GM19328 (cell line): ENCODE data around the gene DAPK2.
"Not testable (repeated sequence)": the region's sequence is repeated elsewhere in the genome, so short reads cannot be mapped to it uniquely, and the experiment has no call there.

Source experiments
- ATAC-seq: cut with Tn5 transposase; IDR thresholded peaks from one replicate; pipeline ENCODE4 v1.9.1; 2021; ENCODE audit warnings: mild to moderate bottlenecking, moderate library complexity; ENCODE audit not compliant: unreplicated experiment

DAPK2 gene

DNA sequence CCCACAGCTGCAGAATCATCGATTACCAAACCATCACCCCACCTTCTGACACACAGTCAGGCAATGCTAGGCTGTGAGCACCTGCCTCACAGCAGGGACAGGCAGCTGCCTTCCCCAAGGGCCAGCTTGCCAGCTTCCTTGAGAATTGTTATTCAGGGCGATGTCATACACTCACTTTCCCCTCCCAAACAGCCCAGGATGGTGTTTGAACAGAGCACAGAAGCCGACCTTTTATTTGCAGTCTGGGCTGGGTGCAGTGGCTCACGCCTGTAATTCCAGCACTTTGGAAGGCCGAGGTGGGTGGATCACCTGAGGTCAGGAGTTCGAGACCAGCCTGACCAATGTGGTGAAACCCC is 128.0 kb downstream of the DAPK2 start:
- ATAC-seq, result no peak

DNA sequence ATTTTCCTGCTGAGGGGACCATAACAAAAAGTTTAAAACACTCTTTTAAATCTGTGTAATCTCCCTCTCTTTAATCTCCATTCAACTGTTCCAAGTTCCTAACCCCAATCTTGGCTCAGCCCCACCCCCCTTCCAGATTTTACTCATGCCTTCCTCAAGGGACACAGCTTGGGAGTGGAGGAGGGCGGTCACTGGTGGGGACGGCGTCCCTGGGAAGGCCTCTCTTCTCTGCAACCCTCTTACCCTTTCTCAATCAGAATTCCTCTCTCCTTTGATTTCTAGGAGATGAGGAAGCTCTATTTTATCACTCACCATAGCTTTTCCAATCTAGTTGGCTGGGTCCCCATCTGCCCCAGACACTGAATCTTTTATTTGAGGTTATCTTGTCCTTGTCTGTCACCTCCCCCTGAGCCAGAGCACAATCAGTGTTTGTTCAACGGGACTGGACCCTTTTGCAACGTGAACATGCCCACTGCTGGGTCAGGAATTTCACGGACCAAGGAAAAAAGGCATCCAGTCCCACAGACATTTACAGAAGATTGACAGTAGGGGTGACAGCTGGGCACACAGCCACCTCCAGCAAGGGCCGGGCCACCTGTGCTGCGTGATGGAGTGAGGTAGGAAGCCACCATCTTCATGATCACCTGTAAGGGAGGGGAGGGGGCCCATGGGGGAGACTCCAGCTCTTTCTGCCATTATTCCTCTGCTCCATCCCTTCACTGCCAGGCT is 128.5 kb downstream of the DAPK2 start:
- no peak for ATAC-seq

DNA sequence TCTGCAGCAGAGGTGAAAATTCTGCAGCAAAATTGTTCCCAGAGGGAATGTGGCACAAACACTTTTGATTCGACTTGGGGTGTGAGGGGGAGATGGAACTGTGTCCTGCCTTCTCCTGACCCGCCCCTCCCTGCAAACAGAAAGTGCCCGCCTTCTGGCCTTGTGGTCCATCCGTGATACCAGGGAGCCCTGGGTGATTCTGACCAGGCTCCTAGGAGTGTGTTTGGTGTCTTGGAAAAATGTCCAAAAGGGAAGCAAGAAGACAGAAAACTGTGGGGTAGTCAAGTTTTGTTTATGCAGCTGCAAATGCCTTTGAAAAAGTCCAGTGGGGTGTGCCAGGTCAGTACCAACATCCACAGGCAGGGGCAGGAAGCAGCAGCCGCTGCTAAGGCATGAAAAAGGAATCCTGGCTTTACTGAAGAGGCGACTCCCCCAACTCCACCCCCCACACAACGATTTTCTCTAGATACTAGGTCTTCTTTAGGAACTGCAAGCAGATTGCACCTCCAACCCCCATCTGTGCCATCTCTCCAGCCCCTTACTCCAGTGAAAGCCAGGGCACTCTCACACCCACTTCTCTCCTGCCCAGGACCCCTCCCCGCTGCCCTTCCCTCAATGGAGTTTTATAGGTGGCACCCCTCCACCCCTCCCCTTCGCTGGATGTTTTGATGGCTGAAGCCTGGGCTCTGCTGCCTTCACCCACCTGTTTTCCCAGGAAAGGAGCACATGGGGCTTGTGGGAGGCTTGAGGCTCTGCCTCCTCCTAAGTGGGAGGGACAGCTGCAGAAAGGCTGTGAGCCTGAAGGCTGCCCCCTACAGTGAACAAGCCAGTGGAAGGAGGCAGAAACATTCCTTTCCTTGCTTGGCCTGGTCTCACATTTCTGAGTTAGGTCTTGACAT is 130.2 kb downstream of the DAPK2 start:
- no peak for ATAC-seq

DNA sequence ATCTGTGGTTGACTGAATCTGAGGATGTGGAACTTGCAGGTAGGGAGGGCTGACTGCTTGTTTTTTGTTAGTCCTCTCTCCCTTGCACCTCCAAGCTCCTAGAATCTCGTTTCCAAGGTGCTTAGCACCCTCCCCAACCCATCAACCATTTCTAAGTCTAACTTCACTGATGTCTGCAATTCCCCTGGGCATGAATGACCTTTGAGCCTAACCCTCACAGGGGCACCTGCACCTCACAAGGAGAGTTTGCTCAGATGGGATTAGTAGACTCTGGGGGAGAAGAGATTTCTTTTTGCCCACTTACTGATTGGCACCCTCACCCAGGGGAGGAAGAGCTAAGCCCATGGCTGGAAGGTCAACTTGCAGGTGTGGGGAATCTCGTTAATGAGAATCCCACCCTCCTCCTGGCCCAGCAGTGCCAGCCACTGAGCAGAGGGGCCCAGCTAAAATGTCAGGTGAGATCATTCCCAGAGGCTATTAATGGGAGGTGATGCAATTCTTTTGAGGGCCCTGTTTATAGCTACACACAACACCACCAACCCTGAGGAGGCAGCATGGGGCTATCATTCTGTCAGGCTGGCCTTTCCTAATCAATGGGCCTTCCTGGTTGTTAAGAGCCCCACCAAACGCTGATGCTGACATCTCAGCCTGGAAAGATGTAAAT is 130.9 kb downstream of the DAPK2 start:
- no peak for ATAC-seq

DNA sequence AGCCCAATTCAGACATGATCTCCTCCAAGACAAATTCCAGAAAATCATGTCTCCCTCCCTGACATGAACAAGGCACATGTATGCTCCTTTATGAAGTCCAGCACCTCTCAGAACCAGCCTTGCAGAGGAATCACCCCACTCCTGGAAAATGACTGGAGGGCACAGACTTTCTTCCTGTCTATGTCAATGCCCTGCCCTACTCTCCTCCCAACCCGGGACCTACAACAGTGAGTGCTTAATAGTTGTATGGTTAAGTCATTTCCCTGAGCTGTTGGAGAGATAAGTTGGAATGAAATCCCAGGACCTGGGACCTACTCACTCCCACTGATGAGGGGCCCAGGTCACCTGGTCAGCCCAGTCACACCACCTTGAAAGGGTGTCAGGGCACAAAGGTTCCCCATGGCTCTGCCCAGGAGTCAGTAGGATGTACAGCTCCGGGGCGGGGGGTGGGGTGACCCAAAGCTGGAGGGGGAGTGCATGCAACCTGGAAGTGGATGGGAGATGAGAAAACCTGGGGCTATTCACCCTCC is 132.4 kb downstream of the DAPK2 start:
- no peak for ATAC-seq

DNA sequence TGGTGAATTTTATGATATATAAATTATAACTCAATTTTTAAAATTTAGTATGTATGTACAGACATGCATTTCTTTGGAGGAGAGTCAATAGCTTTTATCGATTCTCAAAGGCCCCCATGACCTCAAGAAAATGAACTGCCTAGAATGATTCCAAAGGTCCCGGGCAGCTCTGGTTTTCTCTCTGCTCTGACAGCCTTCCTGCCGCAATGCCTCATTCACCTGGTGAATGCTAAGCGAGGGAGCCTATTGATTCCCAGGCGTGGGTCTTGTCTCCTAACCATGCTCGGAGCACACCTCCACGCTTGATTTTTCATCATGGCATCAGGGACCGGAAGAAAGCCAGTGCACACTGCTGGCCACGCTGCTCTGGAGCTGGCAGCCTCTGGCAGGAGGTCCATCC is 132.9 kb downstream of the DAPK2 start:
- ATAC-seq, result no peak

DNA sequence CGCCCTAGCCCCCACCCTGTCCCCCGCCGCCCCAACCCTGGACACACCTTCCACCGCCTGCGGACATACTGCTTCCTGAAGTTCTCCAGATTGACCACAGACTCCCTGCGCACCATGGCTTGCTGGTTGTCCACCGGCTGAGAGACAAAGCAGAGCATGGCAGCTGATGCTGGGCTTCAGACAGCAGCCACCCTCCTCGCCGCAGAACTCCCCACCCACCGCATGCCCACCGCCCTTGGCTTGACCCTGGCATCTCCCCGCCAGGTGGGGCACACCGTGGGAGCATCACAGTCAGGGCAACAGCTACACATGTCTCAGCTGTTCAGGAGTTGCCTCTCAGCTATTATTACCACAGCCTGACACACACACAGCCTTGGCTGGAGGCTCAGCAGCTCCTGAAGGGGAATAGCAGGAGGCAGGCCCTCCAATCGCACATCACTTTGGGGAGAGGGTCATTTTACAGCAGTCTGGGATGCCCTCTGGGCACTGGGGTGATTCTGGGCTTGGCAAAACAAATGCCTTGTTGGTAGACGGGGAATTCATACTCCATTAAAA is 134.1 kb downstream of the DAPK2 start:
- ATAC-seq, result no peak

DNA sequence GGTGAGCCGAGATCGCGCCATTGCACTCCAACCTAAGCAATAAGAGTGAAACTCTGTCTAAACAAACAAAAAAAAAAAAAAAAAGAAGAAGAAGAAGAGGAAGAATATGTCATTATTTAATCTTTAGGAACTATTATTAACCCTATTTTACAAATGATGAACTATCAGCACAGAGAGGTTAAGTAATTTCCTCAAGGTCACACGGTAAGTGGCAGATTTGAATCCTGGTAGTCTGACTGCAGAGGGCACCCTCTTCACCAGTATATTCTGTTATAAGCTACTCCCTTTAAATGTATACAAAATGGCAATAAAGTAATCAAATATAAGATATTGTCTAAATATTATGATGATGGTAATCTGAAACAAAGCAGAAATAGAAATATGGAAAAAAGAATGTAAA is 135.1 kb downstream of the DAPK2 start:
- no peak for ATAC-seq

DNA sequence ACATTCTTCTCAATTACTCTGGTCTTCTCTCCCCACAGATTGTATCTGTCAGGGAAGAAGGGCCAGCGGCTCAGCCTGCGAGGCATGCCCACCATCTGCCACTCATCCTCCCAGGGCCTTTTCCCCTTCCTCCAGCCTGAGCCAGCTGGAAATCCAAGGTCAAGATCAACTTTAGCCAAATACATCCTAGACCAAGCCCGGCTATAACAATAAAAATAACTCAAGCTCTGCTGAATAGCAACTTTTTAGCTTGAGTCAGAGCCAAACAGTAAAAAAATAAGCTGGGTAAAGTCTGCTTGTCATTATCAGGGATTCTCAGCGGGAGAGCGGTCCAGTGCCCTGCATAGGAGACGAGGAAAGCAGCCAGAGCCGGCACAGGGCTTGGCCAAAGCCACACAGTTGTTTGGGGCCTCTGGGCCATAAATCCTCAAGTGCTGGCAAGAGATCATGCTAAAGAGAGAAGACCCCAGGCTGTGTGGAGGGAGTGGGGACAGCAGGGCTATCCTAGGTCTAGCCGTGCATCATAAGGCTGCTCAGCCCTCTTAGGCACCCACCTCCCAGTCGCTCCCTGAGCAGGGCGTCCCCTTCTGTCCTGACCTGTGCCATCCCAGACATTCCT is 136.4 kb downstream of the DAPK2 start:
- no peak for ATAC-seq

DNA sequence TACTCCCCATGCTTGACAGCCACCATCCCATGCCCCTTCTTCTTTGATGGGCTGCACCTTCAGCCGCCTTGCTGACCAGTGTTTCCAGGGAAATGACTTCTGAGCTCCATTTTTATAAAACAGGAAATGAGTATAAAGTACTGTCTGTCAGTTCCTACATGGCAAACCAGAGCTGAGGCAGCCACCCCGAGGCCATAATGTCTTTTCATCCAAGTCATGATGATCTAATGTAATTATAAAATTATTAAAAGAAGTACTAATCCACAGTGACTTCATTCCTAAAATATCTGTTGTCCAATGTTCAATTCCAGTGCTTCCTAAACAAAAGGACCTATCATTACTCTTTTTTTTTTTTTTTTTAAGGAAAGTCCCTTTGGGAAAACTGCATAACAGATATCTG is 137.3 kb downstream of the DAPK2 start:
- ATAC-seq, result no peak

DNA sequence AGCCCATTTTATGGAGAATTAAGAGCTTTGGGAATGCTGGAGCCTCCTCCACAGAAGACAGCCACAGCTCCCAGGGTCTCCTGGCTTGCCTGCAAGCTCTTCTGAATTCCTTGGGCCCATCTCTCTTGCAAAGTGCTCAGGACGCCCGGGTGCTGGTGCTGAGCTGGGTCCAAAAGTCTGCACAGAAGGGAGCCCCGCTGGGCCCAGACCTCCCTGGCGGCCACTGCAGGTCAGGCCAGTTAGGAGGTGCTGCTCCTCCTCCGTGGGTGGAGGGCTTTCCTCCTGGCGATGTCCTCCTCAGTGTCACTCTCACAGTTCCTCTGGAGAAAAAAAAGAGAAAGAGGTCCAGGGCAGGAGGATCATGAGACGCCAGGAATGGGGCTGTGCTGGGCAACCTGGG is 138.0 kb downstream of the DAPK2 start:
- no peak for ATAC-seq

DNA sequence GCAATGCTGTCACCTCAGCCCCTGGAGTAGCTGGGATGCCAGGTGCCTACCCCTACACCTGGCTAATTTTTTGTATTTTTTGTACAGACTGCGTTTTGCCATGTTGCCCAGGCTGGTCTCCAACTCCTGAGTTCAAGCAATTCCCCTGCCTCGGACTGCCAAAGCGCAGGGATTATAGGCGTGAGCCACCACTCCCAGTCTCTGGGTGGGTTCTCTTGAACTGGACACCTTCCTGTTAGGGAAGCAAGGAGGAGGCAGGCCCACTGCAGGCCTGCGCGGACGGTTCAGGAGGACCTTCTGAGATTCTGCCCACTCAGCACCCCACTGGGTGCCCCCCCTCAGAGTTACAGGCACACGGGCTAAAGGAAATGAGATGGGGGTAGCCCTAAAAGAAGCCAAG is 138.8 kb downstream of the DAPK2 start:
- no peak for ATAC-seq

DNA sequence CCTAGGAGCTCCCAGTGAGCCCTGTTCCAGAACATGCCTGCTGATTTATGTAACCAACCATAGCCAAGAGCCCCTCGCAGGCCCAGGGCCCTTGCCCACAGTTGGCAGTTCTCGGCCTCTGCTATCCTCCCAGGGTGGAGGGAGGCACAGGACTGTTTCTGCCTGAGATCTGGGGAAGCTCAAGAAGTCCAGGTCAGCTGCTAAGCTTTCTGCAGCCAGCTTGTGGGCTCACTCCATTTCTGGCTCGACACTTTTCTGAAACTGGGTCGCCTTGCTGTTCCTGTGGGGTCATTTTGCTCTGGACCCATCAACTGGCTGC is 140.1 kb downstream of the DAPK2 start:
- ATAC-seq, result no peak

DNA sequence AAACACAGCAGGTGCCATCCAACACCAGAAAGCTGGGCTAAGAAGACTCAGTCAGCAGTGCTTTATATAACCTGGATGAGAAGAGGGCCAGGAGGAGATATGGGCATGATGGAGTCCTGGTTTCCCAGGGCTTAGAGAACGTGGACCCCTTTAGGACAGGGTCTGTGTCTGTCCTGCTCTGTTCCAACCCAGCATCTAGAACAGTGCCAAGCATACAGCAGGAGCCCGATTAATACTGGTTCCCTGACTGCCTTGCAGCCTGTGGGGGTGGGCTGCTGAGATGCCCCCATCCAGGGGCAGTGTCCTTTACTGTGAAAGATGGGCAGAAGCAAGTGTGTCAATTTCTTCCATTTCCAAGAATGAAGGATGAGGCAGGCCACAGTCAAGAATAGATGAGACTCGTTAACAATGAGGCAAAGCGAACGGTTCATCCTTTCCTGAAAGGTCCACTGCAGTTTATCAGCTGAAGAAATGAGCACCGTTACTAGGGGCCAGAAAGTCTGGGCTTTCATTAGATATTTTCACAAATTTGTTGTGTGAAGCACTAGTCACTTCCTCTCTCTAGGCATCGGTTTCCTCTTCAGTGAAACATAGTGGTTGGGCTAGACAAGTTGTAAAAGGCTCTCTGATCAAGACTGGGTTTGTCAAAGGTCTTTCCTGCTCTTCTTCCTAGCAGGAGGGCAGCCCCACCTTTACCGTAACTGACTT is 140.6 kb downstream of the DAPK2 start:
- ATAC-seq, result no peak

DNA sequence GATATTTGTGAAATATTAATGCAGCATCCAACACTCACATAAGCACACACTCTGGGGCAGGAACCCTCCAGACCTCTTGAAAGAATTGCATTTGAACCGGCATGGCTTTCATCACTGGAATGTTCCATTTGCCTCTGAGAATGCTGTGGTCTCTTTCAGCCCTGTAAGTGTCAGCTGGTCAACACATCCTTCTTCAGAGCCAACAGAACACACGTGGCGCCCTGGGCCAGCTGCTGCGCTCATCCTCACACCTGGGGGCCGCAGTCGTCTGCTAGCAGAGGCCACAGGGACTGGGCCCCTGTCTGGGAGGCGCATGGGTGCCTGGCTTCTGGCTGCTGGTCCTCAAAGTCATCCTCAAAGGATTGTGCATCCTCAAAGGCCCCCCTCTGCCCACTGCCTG is 141.2 kb downstream of the DAPK2 start:
- no peak for ATAC-seq

DNA sequence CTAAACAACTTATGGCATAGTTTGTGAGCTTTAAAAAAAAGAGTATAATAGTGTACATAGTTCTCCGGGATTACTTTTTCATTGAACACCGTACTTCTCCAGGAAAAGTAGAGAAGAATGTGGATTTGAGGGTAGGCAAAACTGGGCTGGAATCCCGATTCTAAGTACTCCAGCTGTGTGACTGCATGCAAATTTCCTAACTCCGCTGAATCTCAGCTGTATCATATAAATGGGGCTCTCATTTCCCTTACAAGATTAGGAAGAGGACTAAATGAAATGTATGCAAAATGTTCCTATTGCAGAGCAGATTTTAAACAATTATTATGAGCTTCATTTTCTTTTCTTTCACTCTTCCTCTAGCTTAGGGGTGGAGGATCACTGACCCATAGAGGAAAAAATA is 142.2 kb downstream of the DAPK2 start:
- no peak for ATAC-seq

DNA sequence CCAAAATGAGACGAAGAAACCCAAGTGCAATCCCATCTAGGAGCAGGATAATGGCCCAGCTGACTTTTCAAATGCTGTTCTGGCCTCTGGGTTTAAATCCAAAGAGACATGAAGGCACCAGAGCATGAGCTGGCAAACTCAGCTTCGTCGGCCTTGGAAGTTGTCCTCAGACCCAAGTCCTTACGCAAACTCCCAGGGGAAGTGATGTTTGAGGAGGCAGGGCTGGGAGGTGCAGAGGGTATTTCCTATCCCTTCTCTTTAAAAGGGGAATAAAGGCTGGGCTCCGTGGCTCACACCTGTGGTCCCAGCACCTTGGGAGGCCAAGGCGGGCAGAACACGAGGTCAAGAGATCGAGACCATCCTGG is 143.6 kb downstream of the DAPK2 start:
- no peak for ATAC-seq

DNA sequence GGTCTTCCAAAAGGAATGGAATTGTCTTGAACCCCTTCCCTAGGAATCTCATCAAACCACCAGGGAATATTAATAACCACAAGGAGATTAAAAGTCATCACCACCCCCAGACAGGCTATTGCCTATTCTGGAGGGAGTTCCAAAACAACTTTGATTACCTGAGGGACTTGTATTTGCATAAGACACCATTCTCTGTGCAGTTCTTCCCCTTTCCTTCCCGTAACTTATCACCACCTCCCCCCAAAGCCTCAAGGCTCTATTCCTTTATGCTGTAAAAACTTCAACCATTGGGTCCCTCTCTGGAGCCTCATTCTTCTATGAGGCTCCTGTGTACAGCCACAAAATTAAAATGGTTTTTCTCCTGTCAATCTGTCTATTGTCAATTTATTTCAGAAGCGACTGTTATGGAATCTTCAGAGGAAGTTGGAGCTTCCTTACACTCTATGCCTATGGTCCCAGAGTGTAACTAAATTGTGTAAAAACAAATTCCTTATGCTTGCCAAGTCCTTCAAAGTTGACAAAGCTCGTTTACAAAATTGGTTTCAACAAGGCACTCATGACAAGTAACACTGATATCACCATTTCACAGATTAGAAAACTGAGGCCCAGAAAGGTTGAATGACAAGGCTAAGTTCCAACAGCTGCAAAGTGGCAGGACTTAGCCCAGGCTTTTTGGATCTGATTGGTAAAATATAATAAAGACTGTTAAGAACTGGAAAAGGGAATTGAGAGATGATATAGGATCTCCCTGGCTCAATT is 144.2 kb downstream of the DAPK2 start:
- no peak for ATAC-seq

DNA sequence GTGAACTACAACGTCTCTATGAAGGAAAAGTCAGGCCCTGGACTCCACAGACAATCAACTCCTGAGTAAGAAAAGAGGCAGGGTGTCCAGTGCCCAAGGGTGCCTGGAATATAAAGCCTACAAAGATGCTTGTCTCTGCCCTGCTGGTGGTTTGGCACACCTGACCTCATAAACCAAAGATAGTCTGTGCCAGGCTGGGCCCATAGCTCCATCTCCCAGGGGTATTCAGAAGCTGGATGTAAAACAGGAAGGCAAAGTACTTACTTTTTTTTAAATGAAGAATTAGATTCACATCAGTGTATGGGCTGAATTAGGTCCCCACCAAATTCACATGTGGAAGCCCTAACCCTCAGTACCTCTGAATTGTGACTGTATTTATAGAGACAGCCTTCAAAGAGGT is 146.0 kb downstream of the DAPK2 start:
- no peak for ATAC-seq

DNA sequence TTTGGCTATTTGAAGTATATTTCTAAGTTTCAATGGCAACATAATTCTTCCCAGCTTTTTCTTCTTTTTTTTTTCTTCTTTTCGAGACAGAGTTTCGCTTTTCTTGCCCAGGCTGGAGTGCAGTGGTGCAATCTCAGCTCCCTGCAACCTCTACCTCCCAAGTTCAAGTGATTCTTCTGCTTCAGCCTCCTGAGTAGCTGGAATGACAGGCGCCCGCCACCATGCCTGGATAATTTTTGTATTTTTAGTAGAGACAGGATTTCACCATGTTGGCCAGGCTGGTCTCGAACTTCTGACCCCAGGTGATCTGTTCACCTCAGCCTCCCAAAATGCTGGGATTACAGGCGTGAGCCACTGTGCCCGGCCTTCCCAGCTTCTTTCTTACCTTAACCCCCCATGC is 146.7 kb downstream of the DAPK2 start:
- ATAC-seq, result not testable (repeated sequence)
